Lower lobe of right lung (tissue), 2 donors: ENCODE measurements around the gene CRACR2A. TPM values are rescaled to one million over a fixed set of nuclear protein-coding genes. Genes with fewer than 3 reads are reported as not detected.
A peak's percentile ranks its signal among the peaks of the same experiment; 100 is the strongest.

ENCODE experiments used
- ATAC-seq, 2 donors: fragments of 200-7000 bp; cut with Tn5 transposase; one replicate each; pipeline ENCODE4 v1.9.1; 2020 to 2022; ENCODE audit warnings: mild to moderate bottlenecking in 2 of 2, moderate library complexity in 2 of 2
- DNase-seq: peaks from one replicate; pipeline ENCODE4 v3.0.0-alpha.2; 2020
- H3K27ac ChIP-seq: fragments of 200-600 bp; one replicate; pipeline ENCODE4 v1.8.0; 2022
- H3K27me3 ChIP-seq: fragments of 200-600 bp; one replicate; pipeline ENCODE4 v1.8.0; 2022; ENCODE audit warnings: low read depth
- H3K36me3 ChIP-seq: fragments of 200-600 bp; one replicate; pipeline ENCODE4 v1.8.0; 2022; ENCODE audit warnings: mild to moderate bottlenecking
- H3K4me1 ChIP-seq: fragments of 200-600 bp; one replicate; pipeline ENCODE4 v1.8.0; 2022
- H3K4me3 ChIP-seq: fragments of 200-600 bp; one replicate; pipeline ENCODE4 v1.8.0; 2022; ENCODE audit warnings: mild to moderate bottlenecking
- H3K9me3 ChIP-seq: fragments of 200-600 bp; one replicate; pipeline ENCODE4 v1.8.0; 2022
- intact Hi-C: fragments of 100-400 bp; cut with DNase I; formaldehyde crosslinking; loops from one replicate; pipeline ENCODE4 v1.11.0; 2022
- total RNA-seq: library from RNA; stranded (reverse); fragmentation: NEBNext Ultra II Directional; extraction: Animal tissue kit (Norgen Biotek cat#: 25700); gene quantifications from one replicate; pipeline ENCODE4 v1.2.1, GENCODE V29; 2021
- TF ChIP-seq, protein P1 (sequence below): fragments of 200-600 bp; IDR thresholded peaks from one replicate; pipeline ENCODE4 v1.8.0; 2022; ENCODE audit warnings: antibody characterized with exemption, mild to moderate bottlenecking
- donor health status: DM: no; HTN: yes; CAD: no; lungs with severe emphysema.

CRACR2A gene
- total RNA-seq, 1 donor from 2014 or later: 7.9 TPM

DNA sequence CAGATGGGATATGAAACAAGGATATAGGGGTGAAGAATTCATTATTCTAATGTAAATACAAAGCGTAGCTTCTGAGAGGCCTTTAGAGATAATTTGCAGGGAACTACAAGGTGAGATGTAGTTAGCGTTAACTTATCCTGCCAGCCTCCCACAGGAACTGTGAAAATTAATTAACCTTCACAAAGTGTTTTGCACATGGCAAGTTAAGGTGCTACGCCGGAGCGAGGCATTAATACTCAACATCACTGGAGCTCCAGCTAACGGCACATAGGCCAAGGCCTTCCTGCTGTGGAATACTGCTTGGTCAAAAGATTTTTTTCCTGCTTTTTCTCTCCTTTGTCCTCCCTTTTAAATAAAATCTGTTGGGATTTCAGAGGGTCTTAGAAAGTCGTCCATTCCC is 86.5 kb downstream of the CRACR2A start:
- intact Hi-C loops: no loop called here
- H3K27me3 ChIP-seq: no peaks in the 10 kb centered on the region
- TF ChIP-seq, protein P1, sequence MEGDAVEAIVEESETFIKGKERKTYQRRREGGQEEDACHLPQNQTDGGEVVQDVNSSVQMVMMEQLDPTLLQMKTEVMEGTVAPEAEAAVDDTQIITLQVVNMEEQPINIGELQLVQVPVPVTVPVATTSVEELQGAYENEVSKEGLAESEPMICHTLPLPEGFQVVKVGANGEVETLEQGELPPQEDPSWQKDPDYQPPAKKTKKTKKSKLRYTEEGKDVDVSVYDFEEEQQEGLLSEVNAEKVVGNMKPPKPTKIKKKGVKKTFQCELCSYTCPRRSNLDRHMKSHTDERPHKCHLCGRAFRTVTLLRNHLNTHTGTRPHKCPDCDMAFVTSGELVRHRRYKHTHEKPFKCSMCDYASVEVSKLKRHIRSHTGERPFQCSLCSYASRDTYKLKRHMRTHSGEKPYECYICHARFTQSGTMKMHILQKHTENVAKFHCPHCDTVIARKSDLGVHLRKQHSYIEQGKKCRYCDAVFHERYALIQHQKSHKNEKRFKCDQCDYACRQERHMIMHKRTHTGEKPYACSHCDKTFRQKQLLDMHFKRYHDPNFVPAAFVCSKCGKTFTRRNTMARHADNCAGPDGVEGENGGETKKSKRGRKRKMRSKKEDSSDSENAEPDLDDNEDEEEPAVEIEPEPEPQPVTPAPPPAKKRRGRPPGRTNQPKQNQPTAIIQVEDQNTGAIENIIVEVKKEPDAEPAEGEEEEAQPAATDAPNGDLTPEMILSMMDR: no peak
- DNase-seq: no peak
- no peaks in the 10 kb centered on the region for H3K9me3 ChIP-seq
- no peak overlapping the region for H3K4me3 ChIP-seq
- H3K36me3 ChIP-seq: peaks cover 8% of the 10 kb centered on the region
- no peak for ATAC-seq
- no peaks in the 10 kb centered on the region for H3K4me1 ChIP-seq
- no peak overlapping the region for H3K27ac ChIP-seq

DNA sequence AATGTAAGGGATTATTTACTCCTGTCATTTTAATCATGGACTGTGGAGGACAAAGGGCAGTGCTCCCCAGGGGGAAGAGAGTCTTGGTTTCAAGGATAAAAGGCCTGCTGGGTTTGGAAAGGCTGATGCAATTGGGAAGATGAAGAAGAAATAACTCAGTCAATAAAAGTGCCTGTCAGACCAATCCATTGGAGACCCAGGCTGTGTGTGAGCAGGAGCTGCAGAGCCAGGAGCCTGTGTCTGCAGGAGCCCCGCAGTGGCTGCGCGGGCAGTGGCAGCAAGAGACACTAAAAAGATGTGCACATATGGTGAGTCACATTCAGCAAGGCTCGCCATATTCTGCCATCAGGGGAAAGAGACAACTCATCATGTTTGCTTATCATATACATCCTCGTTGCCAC is 90.4 kb downstream of the CRACR2A start:
- DNase-seq: no peak
- Histone ChIP-seq H3K4me1 (no peaks in the 10 kb centered on the region), H3K4me3 (no peak overlapping the region), H3K9me3 (no peaks in the 10 kb centered on the region), H3K36me3 (peaks cover 7% of the 10 kb centered on the region), H3K27me3 (no peaks in the 10 kb centered on the region), H3K27ac (no peak overlapping the region)
- ATAC-seq: no peak
- TF ChIP-seq, protein P1: no peak
- intact Hi-C loops: no loop called here

DNA sequence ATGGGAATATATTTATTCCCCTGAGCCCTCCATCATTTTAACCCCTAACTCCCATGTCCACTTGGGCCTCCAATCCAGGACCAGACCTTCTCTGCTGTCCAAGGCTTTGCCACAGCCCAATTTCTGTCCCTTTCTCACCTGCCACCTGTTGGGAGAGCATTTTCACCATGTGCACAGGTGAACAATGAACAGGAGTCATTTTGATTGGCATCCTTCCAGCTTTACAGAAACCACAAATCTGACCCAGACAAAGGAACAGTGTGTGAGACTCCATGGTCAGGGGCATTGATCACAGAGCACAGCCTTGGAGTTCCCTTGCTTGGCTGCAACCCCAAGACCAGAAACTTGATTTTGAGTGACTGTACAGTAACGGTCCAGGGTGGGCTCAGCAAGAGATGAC is 91.9 kb downstream of the CRACR2A start:
- ATAC-seq (no peak), DNase-seq (no peak)
- Histone ChIP-seq H3K4me1 (no peaks in the 10 kb centered on the region), H3K27me3 (no peaks in the 10 kb centered on the region), H3K4me3 (no peak overlapping the region), H3K27ac (no peak overlapping the region), H3K9me3 (no peaks in the 10 kb centered on the region), H3K36me3 (peaks cover 7% of the 10 kb centered on the region)
- intact Hi-C loops: no loop called here
- TF ChIP-seq, protein P1: no peak

DNA sequence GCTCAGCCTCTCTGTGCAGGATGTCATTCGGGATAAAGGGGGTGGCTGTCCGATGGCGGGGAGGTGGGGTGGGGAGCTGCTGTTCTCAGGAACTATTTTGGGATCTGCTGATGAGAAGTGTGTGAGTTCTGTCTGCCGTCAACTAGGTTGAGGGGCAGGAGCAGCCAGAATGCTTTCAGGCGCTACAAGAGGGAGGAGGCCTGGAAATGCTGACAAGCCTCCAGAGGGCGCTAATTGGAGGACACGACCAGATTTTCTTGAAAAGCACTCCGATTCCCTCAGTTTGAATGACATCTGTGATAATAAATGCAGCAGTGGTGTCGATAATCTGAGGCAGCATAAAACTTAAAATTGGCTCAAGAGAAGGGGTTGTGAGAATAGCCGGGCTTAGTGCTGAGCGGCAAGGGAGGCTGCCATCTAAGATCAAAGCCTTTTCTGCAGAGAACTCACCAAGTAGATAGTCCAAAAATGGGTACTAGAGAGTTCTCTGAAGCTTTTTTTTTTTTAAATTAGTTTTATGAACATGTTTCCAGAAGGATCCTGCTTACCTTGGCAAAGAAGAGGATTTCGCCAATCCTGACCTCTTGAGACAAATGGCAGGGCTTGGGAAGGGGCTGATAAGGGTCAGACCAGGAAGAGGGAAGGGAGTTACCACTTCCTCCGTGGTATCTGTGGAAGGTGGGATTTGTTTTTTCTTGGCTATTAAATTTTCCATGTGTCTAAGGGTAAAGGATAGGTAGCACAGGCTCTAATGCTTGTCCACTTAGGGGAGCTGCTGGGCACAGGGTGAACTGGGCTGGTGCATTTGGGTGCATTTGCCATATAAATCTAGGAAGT is 94.4 kb downstream of the CRACR2A start:
- Histone ChIP-seq H3K9me3 (no peaks in the 10 kb centered on the region), H3K27me3 (no peaks in the 10 kb centered on the region), H3K27ac (no peak overlapping the region), H3K4me1 (no peaks in the 10 kb centered on the region), H3K36me3 (peaks cover 7% of the 10 kb centered on the region), H3K4me3 (no peak overlapping the region)
- no peak for ATAC-seq
- intact Hi-C loops: no loop called here
- no peak for DNase-seq
- TF ChIP-seq, protein P1: peak; percentile 38

DNA sequence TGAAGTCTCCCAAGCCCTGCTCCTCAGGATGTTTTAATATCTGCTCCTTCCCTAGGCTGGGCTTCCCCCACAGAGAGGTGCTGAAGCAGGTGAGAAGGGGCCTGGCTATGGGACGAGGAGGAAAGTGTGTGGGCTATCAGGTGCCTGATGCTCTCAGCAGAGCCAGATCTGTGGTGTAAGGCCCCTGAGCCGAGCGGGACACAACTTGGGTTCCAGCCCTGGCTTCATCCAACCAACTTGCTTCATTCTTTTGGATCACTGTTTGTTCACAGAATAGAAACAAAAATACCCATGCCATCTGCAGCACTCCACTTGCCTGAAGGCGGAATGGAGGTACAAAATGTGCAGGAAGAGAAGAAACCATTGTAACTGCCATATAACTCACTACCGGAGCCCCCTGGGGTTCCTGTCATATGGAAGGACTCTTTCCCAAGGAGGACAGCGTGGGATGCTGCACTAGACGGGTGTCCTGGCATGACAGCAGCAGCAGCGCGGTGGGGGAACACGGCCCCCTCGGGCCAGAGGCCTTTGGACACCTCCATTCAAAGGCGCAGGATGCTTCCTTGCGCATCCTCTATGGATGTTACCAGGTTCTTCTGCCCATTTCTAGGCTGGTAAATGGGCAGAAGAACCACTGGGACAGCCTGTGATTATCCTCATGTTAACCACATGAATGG is 95.8 kb downstream of the CRACR2A start:
- intact Hi-C loops: no loop called here
- H3K9me3 ChIP-seq: no peaks in the 10 kb centered on the region

More for the DNA sequence above, 95.8 kb downstream of the CRACR2A start:
- no peak overlapping the region for H3K27ac ChIP-seq
- DNase-seq: no peak
- H3K36me3 ChIP-seq: peaks cover 14% of the 10 kb centered on the region
- TF ChIP-seq, protein P1: no peak
- no peaks in the 10 kb centered on the region for H3K27me3 ChIP-seq
- no peak for ATAC-seq
- H3K4me3 ChIP-seq: no peak overlapping the region
- no peaks in the 10 kb centered on the region for H3K4me1 ChIP-seq
